Measurements from ENCODE around the gene JCAD. TPM values are rescaled to one million over a fixed set of nuclear protein-coding genes. Genes with fewer than 3 reads are reported as not detected.

JCAD gene
- polyA plus RNA-seq, 4 donors: 0.22 to 5.0 (median 2.2) TPM

GRCh38 chr10:30056767-30057355 lies 2.5 kb downstream of the JCAD start:
- H3K36me3 ChIP-seq (ENCODE audit: control insufficient read depth in 3 of 3, insufficient read depth in 2 of 3, low read depth in 1 of 3, low read length in 3 of 3): no peaks in the 10 kb centered on the region
- DNase-seq: no peak
- H3K27me3 ChIP-seq (ENCODE audit: control insufficient read depth in 3 of 3, insufficient read depth in 3 of 3, low read length in 3 of 3): peaks cover 0 to 22% (median 7%) of the 10 kb centered on the region in 3 donors
- H3K4me3 ChIP-seq (ENCODE audit: low read depth in 1 of 3, low read length in 3 of 3): no peak overlapping the region
- peaks cover 0 to 2% (median 0%) of the 10 kb centered on the region in 3 donors for H3K4me1 ChIP-seq (ENCODE audit: control insufficient read depth in 3 of 3, insufficient read depth in 2 of 3, low read depth in 1 of 3, low read length in 2 of 3)
- WGBS, 3 donors: 28 to 61% (median 43%) methylated on average over 4 of the region's 4 CpGs
- no peak overlapping the region for H3K27ac ChIP-seq (ENCODE audit: low read depth in 1 of 3, low read length in 2 of 3)
- H3K9me3 ChIP-seq (ENCODE audit: control insufficient read depth in 2 of 2, insufficient read depth in 1 of 2, low read depth in 1 of 2, low read length in 1 of 2): no peaks in the 10 kb centered on the region
- no peak for FAIRE-seq

DNA sequence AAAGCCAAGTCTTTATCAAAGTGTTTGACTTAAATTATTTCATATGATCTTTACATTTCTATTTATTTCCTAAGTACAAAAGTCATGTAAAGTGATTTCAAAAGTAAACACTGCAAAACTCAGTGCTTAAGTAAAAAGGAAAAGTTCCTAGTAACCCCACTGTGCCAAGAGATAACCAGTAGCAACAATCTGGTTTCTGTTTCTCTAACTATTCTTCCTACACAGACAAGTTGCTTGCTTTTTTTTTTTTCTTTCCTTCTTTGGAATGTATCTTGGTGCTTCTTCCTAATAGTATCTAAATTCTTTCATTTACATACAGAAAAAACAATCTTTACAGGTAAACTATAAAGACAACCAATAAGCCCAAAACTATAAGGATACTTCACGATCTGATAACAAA lies 3.1 kb downstream of the JCAD start:
- FAIRE-seq (no peak), DNase-seq (no peak)
- Histone ChIP-seq H3K27ac (ENCODE audit: low read depth in 1 of 3, low read length in 2 of 3) (no peak overlapping the region), H3K27me3 (ENCODE audit: control insufficient read depth in 3 of 3, insufficient read depth in 3 of 3, low read length in 3 of 3) (peaks cover 0 to 22% (median 7%) of the 10 kb centered on the region in 3 donors), H3K36me3 (ENCODE audit: control insufficient read depth in 3 of 3, insufficient read depth in 2 of 3, low read depth in 1 of 3, low read length in 3 of 3) (no peaks in the 10 kb centered on the region), H3K9me3 (ENCODE audit: control insufficient read depth in 2 of 2, insufficient read depth in 1 of 2, low read depth in 1 of 2, low read length in 1 of 2) (no peaks in the 10 kb centered on the region), H3K4me3 (ENCODE audit: low read depth in 1 of 3, low read length in 3 of 3) (no peak overlapping the region), H3K4me1 (ENCODE audit: control insufficient read depth in 3 of 3, insufficient read depth in 2 of 3, low read depth in 1 of 3, low read length in 2 of 3) (peaks cover 0 to 2% (median 0%) of the 10 kb centered on the region in 3 donors)
- 38 to 67% (median 45%) methylated on average over 1 of the region's 1 CpG for WGBS, 3 donors

DNA sequence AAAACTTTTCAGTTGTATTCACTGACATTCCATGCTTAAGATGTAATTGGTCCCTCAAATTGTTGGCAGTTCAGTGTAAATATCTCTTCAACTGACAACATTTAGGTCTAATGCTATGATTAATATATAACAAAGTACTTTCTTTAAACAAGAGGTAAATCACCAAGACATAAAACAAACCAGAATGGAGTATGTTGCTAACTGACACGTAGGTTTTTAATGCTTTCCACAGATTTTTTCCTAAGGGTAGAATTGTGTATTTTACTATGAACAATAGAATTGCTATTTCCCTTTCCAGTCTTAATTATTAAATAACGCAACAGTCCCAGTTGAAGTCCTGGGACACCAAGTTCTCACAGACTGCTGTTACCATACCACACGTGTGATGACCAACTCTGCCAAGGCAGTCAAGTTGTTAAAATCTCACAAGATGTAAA lies 4.1 kb downstream of the JCAD start:
- DNase-seq: no peak
- no peak for FAIRE-seq
- no peaks in the 10 kb centered on the region for H3K9me3 ChIP-seq (ENCODE audit: control insufficient read depth in 2 of 2, insufficient read depth in 1 of 2, low read depth in 1 of 2, low read length in 1 of 2)
- H3K4me1 ChIP-seq (ENCODE audit: control insufficient read depth in 3 of 3, insufficient read depth in 2 of 3, low read depth in 1 of 3, low read length in 2 of 3): peaks cover 0 to 2% (median 0%) of the 10 kb centered on the region in 3 donors
- no peaks in the 10 kb centered on the region for H3K36me3 ChIP-seq (ENCODE audit: control insufficient read depth in 3 of 3, insufficient read depth in 2 of 3, low read depth in 1 of 3, low read length in 3 of 3)
- H3K4me3 ChIP-seq (ENCODE audit: low read depth in 1 of 3, low read length in 3 of 3): no peak overlapping the region
- peaks cover 0 to 15% (median 7%) of the 10 kb centered on the region in 3 donors for H3K27me3 ChIP-seq (ENCODE audit: control insufficient read depth in 3 of 3, insufficient read depth in 3 of 3, low read length in 3 of 3)
- no peak overlapping the region for H3K27ac ChIP-seq (ENCODE audit: low read depth in 1 of 3, low read length in 2 of 3)
- 66 to 78% (median 74%) methylated on average over 3 of the region's 3 CpGs for WGBS, 3 donors

DNA sequence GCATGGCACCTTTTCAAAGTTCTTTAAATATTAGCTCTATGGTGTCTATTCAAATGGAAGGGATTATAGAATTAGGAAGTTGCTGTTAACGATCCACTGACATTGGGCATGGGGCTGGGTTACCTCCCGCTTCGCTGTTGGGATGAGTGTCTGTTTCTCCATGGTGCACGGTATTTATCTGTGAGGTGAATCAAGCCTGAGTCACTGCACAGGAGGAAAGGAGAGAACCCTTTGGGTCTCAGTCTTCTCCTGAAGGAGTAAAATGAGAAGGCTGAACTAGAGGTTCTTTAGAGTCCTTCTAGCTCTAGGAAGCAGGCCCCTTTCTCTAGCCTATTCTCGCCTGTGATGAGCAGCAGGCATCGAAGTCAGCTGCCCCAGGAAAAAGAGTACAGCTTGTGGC lies 7.3 kb downstream of the JCAD start:
- FAIRE-seq (no peak), DNase-seq (no peak)
- H3K9me3 ChIP-seq (ENCODE audit: control insufficient read depth in 2 of 2, insufficient read depth in 1 of 2, low read depth in 1 of 2, low read length in 1 of 2): no peaks in the 10 kb centered on the region
- WGBS, 3 donors: 82 to 90% (median 83%) methylated on average over 6 of the region's 6 CpGs
- no peak overlapping the region for H3K27ac ChIP-seq (ENCODE audit: low read depth in 1 of 3, low read length in 2 of 3)
- H3K36me3 ChIP-seq (ENCODE audit: control insufficient read depth in 3 of 3, insufficient read depth in 2 of 3, low read depth in 1 of 3, low read length in 3 of 3): no peaks in the 10 kb centered on the region
- H3K4me1 ChIP-seq (ENCODE audit: control insufficient read depth in 3 of 3, insufficient read depth in 2 of 3, low read depth in 1 of 3, low read length in 2 of 3): no peaks in the 10 kb centered on the region
- H3K4me3 ChIP-seq (ENCODE audit: low read depth in 1 of 3, low read length in 3 of 3): no peak overlapping the region
- H3K27me3 ChIP-seq (ENCODE audit: control insufficient read depth in 3 of 3, insufficient read depth in 3 of 3, low read length in 3 of 3): peaks cover 0 to 4% (median 0%) of the 10 kb centered on the region in 3 donors

- Histone ChIP-seq H3K9me3 (ENCODE audit: control insufficient read depth in 2 of 2, insufficient read depth in 1 of 2, low read depth in 1 of 2, low read length in 1 of 2) (no peaks in the 10 kb centered on the region), H3K36me3 (ENCODE audit: control insufficient read depth in 3 of 3, insufficient read depth in 2 of 3, low read depth in 1 of 3, low read length in 3 of 3) (peaks cover 0 to 2% (median 0%) of the 10 kb centered on the region in 3 donors), H3K4me3 (ENCODE audit: low read depth in 1 of 3, low read length in 3 of 3) (no peak overlapping the region), H3K4me1 (ENCODE audit: control insufficient read depth in 3 of 3, insufficient read depth in 2 of 3, low read depth in 1 of 3, low read length in 2 of 3) (no peaks in the 10 kb centered on the region), H3K27ac (ENCODE audit: low read depth in 1 of 3, low read length in 2 of 3) (no peak overlapping the region), H3K27me3 (ENCODE audit: control insufficient read depth in 3 of 3, insufficient read depth in 3 of 3, low read length in 3 of 3) (peaks cover 0 to 4% (median 0%) of the 10 kb centered on the region in 3 donors)
- DNase-seq (no peak), FAIRE-seq (no peak)
- 56 to 69% (median 66%) methylated on average over 8 of the region's 8 CpGs for WGBS, 3 donors
Observed at GRCh38 chr10:30051220-30051619, 8.2 kb downstream of the JCAD start.

DNA sequence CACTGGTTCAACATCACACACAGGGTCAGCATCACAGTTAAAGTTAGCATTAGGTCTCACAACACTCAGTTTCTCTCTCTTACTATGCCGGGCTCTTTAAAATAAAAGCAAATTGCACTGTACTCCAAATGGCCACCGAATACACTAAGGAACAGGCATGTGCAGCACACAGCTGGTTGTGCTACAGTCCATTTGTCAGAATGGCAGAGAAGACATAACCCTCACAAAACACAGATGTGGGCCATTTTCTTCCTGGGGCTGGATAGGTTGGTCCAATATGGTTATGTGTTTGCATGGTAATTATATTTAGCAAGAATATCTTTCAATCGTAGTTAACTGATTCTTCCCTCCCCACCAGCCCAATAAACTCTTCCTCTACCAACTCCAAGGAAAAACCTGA lies 9.0 kb downstream of the JCAD start:
- Histone ChIP-seq H3K4me1 (ENCODE audit: control insufficient read depth in 3 of 3, insufficient read depth in 2 of 3, low read depth in 1 of 3, low read length in 2 of 3) (no peaks in the 10 kb centered on the region), H3K4me3 (ENCODE audit: low read depth in 1 of 3, low read length in 3 of 3) (no peak overlapping the region), H3K36me3 (ENCODE audit: control insufficient read depth in 3 of 3, insufficient read depth in 2 of 3, low read depth in 1 of 3, low read length in 3 of 3) (peaks cover 0 to 4% (median 0%) of the 10 kb centered on the region in 3 donors), H3K27me3 (ENCODE audit: control insufficient read depth in 3 of 3, insufficient read depth in 3 of 3, low read length in 3 of 3) (peaks cover 0 to 4% (median 0%) of the 10 kb centered on the region in 3 donors), H3K27ac (ENCODE audit: low read depth in 1 of 3, low read length in 2 of 3) (no peak overlapping the region), H3K9me3 (ENCODE audit: control insufficient read depth in 2 of 2, insufficient read depth in 1 of 2, low read depth in 1 of 2, low read length in 1 of 2) (no peaks in the 10 kb centered on the region)
- DNase-seq (no peak), FAIRE-seq (no peak)
- WGBS, 3 donors: 64 to 80% (median 71%) methylated on average over 3 of the region's 3 CpGs

GRCh38 chr10:30048768-30049517 lies 10.4 kb downstream of the JCAD start:
- Histone ChIP-seq H3K36me3 (ENCODE audit: control insufficient read depth in 3 of 3, insufficient read depth in 2 of 3, low read depth in 1 of 3, low read length in 3 of 3) (peaks cover 0 to 4% (median 0%) of the 10 kb centered on the region in 3 donors), H3K27ac (ENCODE audit: low read depth in 1 of 3, low read length in 2 of 3) (no peak overlapping the region), H3K27me3 (ENCODE audit: control insufficient read depth in 3 of 3, insufficient read depth in 3 of 3, low read length in 3 of 3) (peaks cover 0 to 4% (median 0%) of the 10 kb centered on the region in 3 donors), H3K9me3 (ENCODE audit: control insufficient read depth in 2 of 2, insufficient read depth in 1 of 2, low read depth in 1 of 2, low read length in 1 of 2) (no peaks in the 10 kb centered on the region), H3K4me1 (ENCODE audit: control insufficient read depth in 3 of 3, insufficient read depth in 2 of 3, low read depth in 1 of 3, low read length in 2 of 3) (no peaks in the 10 kb centered on the region), H3K4me3 (ENCODE audit: low read depth in 1 of 3, low read length in 3 of 3) (no peak overlapping the region)
- DNase-seq (no peak), FAIRE-seq (no peak)
- 58 to 75% (median 64%) methylated on average over 18 of the region's 18 CpGs for WGBS, 3 donors

GRCh38 chr10:30047924-30048531 lies 11.4 kb downstream of the JCAD start:
- H3K27ac ChIP-seq (ENCODE audit: low read depth in 1 of 3, low read length in 2 of 3): no peak overlapping the region
- H3K4me3 ChIP-seq (ENCODE audit: low read depth in 1 of 3, low read length in 3 of 3): no peak overlapping the region
- DNase-seq (no peak), FAIRE-seq (no peak)
- H3K9me3 ChIP-seq (ENCODE audit: control insufficient read depth in 2 of 2, insufficient read depth in 1 of 2, low read depth in 1 of 2, low read length in 1 of 2): no peaks in the 10 kb centered on the region
- H3K27me3 ChIP-seq (ENCODE audit: control insufficient read depth in 3 of 3, insufficient read depth in 3 of 3, low read length in 3 of 3): peaks cover 0 to 4% (median 0%) of the 10 kb centered on the region in 3 donors
- WGBS, 3 donors: 31 to 63% (median 51%) methylated on average over 10 to 11 of the region's 11 CpGs
- H3K36me3 ChIP-seq (ENCODE audit: control insufficient read depth in 3 of 3, insufficient read depth in 2 of 3, low read depth in 1 of 3, low read length in 3 of 3): peaks cover 0 to 4% (median 0%) of the 10 kb centered on the region in 3 donors
- no peaks in the 10 kb centered on the region for H3K4me1 ChIP-seq (ENCODE audit: control insufficient read depth in 3 of 3, insufficient read depth in 2 of 3, low read depth in 1 of 3, low read length in 2 of 3)

Measured in small intestine (tissue), 7 donors.